ENCODE data around the gene MAPKAPK2.
A peak's percentile ranks its signal among the peaks of the same experiment; 100 is the strongest.
"Not testable (repeated sequence)": the region's sequence is repeated elsewhere in the genome, so short reads cannot be mapped to it uniquely, and the experiment has no call there.

The MAPKAPK2 gene

DNA sequence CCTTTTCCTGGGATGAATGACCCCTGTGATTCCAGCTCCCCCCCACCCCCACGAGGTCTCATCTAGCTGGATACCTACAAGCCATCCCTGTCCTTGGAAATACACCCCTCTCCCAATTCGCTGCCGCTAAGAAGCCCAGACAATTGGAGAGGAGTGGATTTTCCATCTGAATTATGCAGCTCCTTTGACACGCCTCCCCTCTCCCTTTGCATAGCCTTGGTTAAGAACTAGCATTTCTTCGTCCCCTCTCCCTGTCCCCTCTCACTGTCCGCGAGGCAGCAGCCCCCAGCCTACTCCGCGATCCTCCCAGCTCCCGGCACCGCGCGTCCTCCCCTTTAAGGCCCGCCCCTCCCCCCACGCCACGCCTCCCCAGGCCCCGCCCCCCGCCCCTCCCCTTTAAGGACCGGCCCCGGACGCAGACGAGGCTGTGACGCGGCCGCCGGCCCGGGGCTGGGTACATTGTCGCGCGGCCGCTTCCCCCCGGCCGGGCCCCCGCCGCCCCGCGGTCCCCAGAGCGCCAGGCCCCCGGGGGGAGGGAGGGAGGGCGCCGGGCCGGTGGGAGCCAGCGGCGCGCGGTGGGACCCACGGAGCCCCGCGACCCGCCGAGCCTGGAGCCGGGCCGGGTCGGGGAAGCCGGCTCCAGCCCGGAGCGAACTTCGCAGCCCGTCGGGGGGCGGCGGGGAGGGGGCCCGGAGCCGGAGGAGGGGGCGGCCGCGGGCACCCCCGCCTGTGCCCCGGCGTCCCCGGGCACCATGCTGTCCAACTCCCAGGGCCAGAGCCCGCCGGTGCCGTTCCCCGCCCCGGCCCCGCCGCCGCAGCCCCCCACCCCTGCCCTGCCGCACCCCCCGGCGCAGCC, at the start of gene MAPKAPK2:
Gene MAPKAPK2 (plus strand): TSS at position 428 of the 856 bp plus-strand sequence. CDS start 325 bp downstream, at position 753.
- peak; percentile 5 for DNase-seq

GRCh38 chr1:206635080-206635977, 49.4 kb upstream of the MAPKAPK2 start, which contains the start of gene DYRK3:
DYRK3 (plus strand) TSS chr1:206635536; CDS start chr1:206635704, 168 bp downstream.
- DNase-seq, result peak; percentile 65

DNA sequence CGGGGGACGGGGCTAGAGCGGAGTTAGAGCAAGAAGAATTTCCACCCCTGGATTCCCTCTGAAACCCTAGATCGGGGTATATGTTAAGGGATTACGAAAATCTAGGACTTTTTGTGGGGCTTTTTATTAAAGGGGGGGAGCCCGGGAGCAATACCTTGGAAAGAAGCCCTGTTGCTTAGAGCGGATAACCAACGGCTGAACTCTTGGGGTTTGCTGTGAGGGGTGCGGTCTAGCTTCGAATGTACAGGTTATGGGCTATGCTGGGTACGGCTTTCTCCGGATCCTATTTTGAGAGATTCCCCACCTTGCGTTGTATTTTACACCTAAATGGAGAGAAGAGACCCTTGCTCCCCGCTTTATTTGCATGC, 48.7 kb upstream of the MAPKAPK2 start:
- DNase-seq, result no peak

GRCh38 chr1:206636671-206637070, 48.0 kb upstream of the MAPKAPK2 start:
- no peak for DNase-seq

DNA sequence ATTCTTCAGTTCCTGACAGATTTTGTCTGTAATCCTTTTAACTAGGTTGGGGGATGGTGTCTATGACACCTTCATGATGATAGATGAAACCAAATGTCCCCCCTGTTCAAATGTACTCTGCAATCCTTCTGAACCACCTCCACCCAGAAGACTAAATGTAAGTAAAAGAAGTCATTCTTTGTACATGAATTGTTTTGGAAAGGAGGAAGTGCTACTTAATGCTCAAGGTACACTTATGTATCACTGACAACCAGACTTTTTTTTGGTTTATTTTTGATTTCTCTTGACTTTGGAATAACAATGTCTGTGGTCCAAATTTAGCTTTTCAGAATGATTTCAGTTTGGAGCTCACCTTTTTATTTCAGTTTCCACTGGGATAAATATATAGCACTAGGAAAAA, 47.1 kb upstream of the MAPKAPK2 start:
- no peak for DNase-seq

DNA sequence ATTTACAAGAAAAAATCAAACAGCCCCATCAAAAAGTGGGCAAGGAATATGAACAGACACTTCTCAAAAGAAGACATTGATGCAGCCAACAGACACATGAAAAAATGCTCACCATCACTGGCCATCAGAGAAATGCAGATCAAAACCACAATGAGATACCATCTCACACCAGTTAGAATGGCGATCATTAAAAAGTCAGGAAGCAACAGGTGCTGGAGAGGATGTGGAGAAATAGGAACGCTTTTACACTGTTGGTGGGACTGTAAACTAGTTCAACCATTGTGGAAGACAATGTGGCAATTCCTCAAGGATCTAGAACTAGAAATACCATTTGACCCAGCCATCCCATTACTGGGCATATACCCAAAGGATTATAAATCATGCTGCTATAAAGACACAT, 42.6 kb upstream of the MAPKAPK2 start:
- not testable (repeated sequence) for DNase-seq

DNA sequence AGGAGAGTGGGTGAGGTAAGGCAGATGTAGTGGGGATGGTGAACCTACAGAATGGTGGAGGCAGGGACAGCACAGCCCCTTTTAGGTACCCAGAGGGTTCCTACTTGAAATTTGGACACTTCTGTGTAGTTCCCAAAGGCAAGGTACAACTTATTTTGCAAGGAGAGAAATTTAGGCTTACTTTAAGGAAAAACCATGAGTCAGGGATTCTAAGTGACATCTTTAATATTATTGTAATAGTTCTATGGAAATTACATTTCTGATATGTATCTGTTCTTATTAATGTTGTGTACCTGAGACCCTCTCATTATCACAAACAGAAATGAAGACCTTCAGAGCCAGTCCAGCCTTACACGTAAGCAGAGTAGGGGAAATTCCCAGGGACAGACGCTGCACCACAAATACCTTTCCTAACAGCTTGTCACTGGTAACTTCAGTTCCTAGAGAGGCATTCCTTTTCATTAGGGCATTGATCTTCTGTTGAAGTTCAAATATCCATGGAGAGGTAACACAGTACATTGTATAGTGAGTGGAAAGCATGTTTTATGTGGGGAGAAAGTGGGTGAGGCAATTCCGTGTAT, 41.5 kb upstream of the MAPKAPK2 start:
- DNase-seq, result no peak

DNA sequence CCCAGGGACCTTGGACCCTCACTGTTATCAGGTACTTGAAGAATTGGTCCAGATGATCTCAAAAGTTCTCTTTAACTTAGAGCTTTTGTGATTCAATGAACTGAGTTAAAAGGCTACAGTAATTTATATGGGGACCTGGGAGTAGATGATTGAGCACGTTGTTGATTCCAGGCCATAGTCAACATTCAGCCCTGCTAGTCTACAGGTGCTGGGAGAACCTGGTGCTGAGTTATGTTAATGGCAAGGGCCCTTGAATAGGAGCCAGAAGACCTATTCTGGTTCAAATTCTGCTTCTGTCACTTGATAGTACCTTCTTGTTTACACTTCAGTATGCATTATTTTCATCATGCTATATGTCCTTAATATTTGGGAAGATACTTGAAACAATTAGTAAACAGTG, 38.2 kb upstream of the MAPKAPK2 start:
- DNase-seq, result no peak

DNA sequence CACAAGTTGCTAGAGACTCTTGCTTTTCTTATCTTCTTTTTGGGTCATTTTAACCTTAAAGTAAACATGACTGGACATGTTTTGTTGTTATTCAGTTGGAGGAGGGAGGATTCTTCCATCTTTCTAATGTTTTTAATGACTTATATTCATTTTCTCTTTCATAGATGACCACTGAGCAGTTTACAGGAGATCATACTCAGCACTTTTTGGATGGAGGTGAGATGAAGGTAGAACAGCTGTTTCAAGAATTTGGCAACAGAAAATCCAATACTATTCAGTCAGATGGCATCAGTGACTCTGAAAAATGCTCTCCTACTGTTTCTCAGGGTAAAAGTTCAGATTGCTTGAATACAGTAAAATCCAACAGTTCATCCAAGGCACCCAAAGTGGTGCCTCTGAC, 37.5 kb upstream of the MAPKAPK2 start:
- DNase-seq, result no peak

- DNase-seq, result no peak
Measured at GRCh38 chr1:206649261-206649921, 35.3 kb upstream of the MAPKAPK2 start.

DNA sequence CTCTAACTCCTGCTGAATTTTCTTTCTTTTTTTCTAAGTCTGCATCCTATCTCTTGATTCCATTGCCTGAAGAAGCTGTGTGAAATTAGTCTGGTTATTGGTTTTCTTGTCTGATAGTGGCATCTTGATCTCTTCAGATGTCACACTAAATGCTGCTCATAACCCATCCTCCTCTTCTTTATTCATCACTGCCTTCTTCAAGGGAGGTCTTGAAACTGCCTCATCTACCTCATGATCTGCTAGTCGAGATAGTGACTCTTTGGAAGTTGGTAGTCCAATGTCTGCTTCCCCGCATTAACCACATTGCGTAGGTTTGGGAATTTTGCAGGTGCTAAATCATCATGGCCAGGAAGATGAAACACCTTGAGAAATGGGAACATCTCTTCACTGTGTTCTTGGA, 33.7 kb upstream of the MAPKAPK2 start:
- no peak for DNase-seq

GRCh38 chr1:206651958-206652890, 32.5 kb upstream of the MAPKAPK2 start:
- no peak for DNase-seq

DNA sequence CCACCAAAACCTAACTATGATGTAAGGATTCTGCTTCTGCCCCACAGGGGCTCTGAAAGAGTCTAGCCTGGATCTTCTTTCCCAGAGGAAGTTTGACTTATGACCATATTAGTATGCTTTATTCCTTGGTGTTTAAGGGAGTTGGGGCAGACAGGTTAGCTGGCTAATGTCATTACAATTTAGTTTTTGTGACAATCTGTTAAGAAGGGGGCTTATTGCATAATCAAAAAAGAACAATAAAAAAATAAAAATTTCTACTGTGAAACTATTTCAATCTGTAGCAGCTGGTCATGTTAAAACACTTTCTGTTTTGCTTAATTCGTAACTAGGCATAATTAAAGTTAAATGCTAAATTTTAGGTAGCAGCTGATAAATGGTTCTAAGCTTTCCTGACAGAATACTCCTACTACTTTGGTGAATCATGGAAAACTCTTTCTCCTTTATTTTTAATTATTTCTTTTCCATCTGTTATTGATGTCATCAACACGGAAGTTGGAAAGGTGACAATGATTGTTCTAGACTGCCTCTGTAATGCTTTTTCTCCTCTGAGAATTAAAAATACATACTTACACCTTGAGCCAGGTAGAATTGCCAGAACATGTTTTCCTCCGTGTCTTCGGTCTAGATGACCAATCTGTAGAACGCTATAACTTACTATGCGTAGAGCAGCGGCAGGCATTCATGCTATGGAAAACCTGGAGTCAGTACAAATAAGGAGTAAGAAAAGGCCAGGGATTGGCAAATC, 30.8 kb upstream of the MAPKAPK2 start:
- DNase-seq, result no peak

DNA sequence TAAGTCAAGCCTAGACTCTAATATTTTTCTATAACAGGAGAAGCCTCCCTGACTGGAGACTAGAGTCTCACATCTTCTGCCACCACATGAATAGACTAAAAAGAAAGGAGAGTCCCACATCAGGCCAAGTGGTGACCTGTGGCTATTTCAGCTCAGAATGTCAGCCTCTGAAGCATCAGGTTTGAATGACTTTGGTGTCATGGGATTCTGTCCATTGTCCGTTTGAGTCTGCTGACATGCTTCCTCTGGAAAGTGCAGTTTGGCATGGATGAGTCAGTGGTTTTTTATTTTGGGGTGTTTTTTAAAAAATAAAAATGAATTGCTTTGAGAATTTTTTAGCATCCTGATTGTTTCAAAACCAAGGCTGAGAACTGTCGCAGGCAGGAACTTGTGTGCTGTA, 29.9 kb upstream of the MAPKAPK2 start:
- no peak for DNase-seq

DNA sequence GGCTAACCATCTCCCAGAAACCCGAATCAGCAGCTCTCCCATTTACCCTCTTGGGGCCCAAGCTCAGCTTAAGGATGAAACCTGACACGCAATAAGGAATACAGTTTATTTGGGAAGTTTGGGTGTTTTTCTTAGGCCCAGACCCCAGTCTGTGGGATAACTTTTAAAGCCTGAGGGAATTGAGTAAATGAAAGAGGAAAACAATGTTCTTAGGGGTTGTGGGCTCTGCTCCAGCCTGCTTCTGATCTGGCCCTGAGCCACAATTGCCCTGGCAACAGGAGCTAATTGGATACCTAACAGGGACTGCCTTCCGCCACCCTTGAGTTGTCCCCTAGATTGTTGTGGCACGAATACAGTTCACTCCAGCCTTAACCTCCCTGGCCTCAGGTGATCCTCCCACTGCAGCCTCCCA, 29.2 kb upstream of the MAPKAPK2 start:
- DNase-seq, result no peak

DNA sequence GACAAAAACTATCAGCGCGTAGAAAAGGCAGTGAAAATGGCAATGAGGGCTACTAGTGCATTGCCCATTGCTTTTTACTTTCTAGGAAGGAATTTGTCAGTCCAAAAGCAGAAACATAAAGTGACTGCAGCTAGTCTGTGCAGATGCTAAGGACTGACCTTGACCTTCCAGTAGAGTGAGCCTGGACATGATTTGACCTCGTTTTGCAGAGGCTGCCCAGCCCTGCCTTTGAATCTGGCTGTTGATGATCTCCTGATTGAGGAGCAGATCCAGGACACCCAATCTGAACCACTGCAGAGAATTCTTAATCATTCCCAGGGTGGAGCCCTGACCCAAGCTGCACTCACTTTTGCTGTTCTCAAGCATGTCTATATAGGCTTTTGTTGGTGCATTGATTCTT, 27.8 kb upstream of the MAPKAPK2 start:
- DNase-seq, result no peak

- DNase-seq, result no peak
Measured at GRCh38 chr1:206657751-206658150, 27.0 kb upstream of the MAPKAPK2 start.

GRCh38 chr1:206658264-206658980, 26.3 kb upstream of the MAPKAPK2 start:
- no peak for DNase-seq

GRCh38 chr1:206658981-206659273, 25.8 kb upstream of the MAPKAPK2 start:
- no peak for DNase-seq

- no peak for DNase-seq
Measured at GRCh38 chr1:206660136-206660535, 24.6 kb upstream of the MAPKAPK2 start.

Measured in NCI-H526 treated with DMSO at 0.1 percent for 48 hours (cell line).